HepG2 (cell line): ENCODE results near the gene THOC7. TPM values are rescaled to one million over a fixed set of nuclear protein-coding genes. Genes with fewer than 3 reads are reported as not detected.

ENCODE experiments used
- CHD2 ChIP-seq: IDR thresholded peaks from 2 replicates; pipeline ENCODE4 v1.6.1; 2011; ENCODE audit warnings: low read depth, low read length, improper control_type of control experiment
- CREM ChIP-seq, 2 experiments: sonication (generic) in 1 of 2; formaldehyde crosslinking in 1 of 2; IDR thresholded peaks; 2 replicates each; pipeline versions ENCODE4 v1.4.0 to v1.6.1; 2016 to 2020; ENCODE audit warnings: antibody characterized with exemption in 1 of 2, mild to moderate bottlenecking in 1 of 2, missing genetic modification reagents in 1 of 2
- DBP ChIP-seq: sonication (generic); formaldehyde crosslinking; IDR thresholded peaks from 2 replicates; pipeline ENCODE4 v1.4.0; 2020; ENCODE audit warnings: missing genetic modification reagents; ENCODE audit errors: not compliant biosample characterization
- DRAP1 ChIP-seq: IDR thresholded peaks from 2 replicates; pipeline ENCODE4 v1.6.1; 2016; ENCODE audit warnings: missing genetic modification reagents, missing compliant biosample characterization
- E2F2 ChIP-seq: sonication (generic); formaldehyde crosslinking; IDR thresholded peaks from 2 replicates; pipeline ENCODE4 v1.4.0; 2020; ENCODE audit warnings: missing genetic modification reagents, borderline replicate concordance
- ESRRA ChIP-seq: sonication (generic); formaldehyde crosslinking; IDR thresholded peaks from 2 replicates; pipeline ENCODE4 v1.5.1; 2020; ENCODE audit warnings: mild to moderate bottlenecking, low read depth, missing genetic modification reagents
- FOXP1 ChIP-seq, 2 experiments: fragments of 450-650 bp in 1 of 2; IDR thresholded peaks; 2 replicates each; pipeline ENCODE4 v1.6.1; 2017 to 2018; ENCODE audit warnings: antibody characterized with exemption in 1 of 2
- KLF9 ChIP-seq: IDR thresholded peaks from 2 replicates; pipeline ENCODE4 v1.6.1; 2016; ENCODE audit warnings: low read depth
- NONO ChIP-seq, 2 experiments: fragments of 450-650 bp in 1 of 2; sonication (generic) in 1 of 2; formaldehyde crosslinking in 1 of 2; IDR thresholded peaks in 1 of 2; conservative IDR thresholded peaks in 1 of 2; 2 replicates each; pipeline versions ENCODE4 v1.6.1 to v1.8.0; 2017 to 2022; ENCODE audit warnings: mild to moderate bottlenecking in 1 of 2, missing genetic modification reagents in 1 of 2, moderate library complexity in 1 of 2
- POGK ChIP-seq: sonication (generic); formaldehyde crosslinking; conservative IDR thresholded peaks from 2 replicates; pipeline ENCODE4 v1.8.0; 2022; ENCODE audit warnings: mild to moderate bottlenecking, moderate library complexity, missing genetic modification reagents
- POLR2AphosphoS2 ChIP-seq: IDR thresholded peaks from 2 replicates; pipeline ENCODE4 v1.6.1; 2011; ENCODE audit warnings: low read depth, low read length, improper control_type of control experiment
- REXO4 ChIP-seq: sonication (generic); formaldehyde crosslinking; IDR thresholded peaks from 2 replicates; pipeline ENCODE4 v1.8.0; 2022; ENCODE audit warnings: missing genetic modification reagents, mild to moderate bottlenecking, borderline replicate concordance
- SP1 ChIP-seq, 2 experiments: fragments of 450-650 bp in 1 of 2; sonication (generic) in 1 of 2; formaldehyde crosslinking in 1 of 2; IDR thresholded peaks; 2 replicates each; pipeline versions ENCODE4 v1.4.0 to v1.6.1; 2016 to 2020; ENCODE audit warnings: missing genetic modification reagents in 1 of 2
- ZBTB10 ChIP-seq: sonication (generic); formaldehyde crosslinking; IDR thresholded peaks from 2 replicates; pipeline ENCODE4 v1.4.0; 2020; ENCODE audit warnings: missing genetic modification reagents, borderline replicate concordance
- ZBTB3 ChIP-seq: sonication (generic); formaldehyde crosslinking; IDR thresholded peaks from 2 replicates; pipeline ENCODE4 v1.4.0; 2020; ENCODE audit warnings: low read depth, mild to moderate bottlenecking, moderate library complexity, missing genetic modification reagents, borderline replicate concordance
- ZFP41 ChIP-seq: sonication (generic); formaldehyde crosslinking; IDR thresholded peaks from 2 replicates; pipeline ENCODE4 v1.4.0; 2020; ENCODE audit warnings: mild to moderate bottlenecking, missing genetic modification reagents, borderline replicate concordance
- ZMYM2 ChIP-seq: sonication (generic); formaldehyde crosslinking; IDR thresholded peaks from 2 replicates; pipeline ENCODE4 v1.8.0; 2022; ENCODE audit warnings: mild to moderate bottlenecking, missing genetic modification reagents
- ZMYM3 ChIP-seq: sonication (generic); formaldehyde crosslinking; IDR thresholded peaks from 2 replicates; pipeline ENCODE4 v1.5.1; 2020; ENCODE audit warnings: mild to moderate bottlenecking, missing genetic modification reagents
- ZNF383 ChIP-seq: sonication (generic); formaldehyde crosslinking; IDR thresholded peaks from 2 replicates; pipeline ENCODE4 v1.4.0; 2020; ENCODE audit warnings: missing genetic modification reagents, mild to moderate bottlenecking, borderline replicate concordance
- ZNF432 ChIP-seq: sonication (generic); formaldehyde crosslinking; IDR thresholded peaks from 2 replicates; pipeline ENCODE4 v1.5.0; 2020; ENCODE audit warnings: missing genetic modification reagents, mild to moderate bottlenecking, borderline replicate concordance
- ZNF674 ChIP-seq: sonication (generic); formaldehyde crosslinking; IDR thresholded peaks from 2 replicates; pipeline ENCODE4 v1.5.0; 2020; ENCODE audit warnings: low read depth, mild to moderate bottlenecking, missing genetic modification reagents
- polyA plus RNA-seq, 8 experiments: library from polyadenylated mRNA; depleted of rRNA in 3 of 8; stranded (reverse) in 7 of 8; unstranded in 1 of 8; fragments of >200 nt; fragmentation: Illumina TruSeq in 4 of 8; extraction: Trizol in 4 of 8; gene quantifications; 2 replicates each; pipeline versions ENCODE4 v1.2.1 to v1.2.3, GENCODE V29; 2011 to 2016; ENCODE audit warnings: low read depth in 4 of 8, missing spikeins in 1 of 8, mixed read lengths in 1 of 8; ENCODE audit not compliant: insufficient read depth in 1 of 8
- total RNA-seq, 5 experiments: library from RNA; depleted of rRNA; stranded (reverse); fragments of >200 nt; fragmentation: Illumina TruSeq; extraction: Trizol; gene quantifications; 2 replicates each; pipeline ENCODE4 v1.2.3, GENCODE V29; 2016; ENCODE audit warnings: low read depth in 1 of 5

The THOC7 gene
- total and polyA plus RNA-seq, 2 of the 13 experiments (the other 11 are each of a cell fraction or from before 2014, with no cell fraction given), result 32.8 to 63.5 TPM

- TF ChIP-seq POGK (CRISPR knock-in tag) (0 out of 2 replicates have a peak, but pooled peaks have one; percentile 7), DRAP1 (CRISPR knock-in tag) (no peak), E2F2 (CRISPR knock-in tag) (no peak), POLR2AphosphoS2 (no peak), ZNF674 (CRISPR knock-in tag) (0 out of 2 replicates have a peak, but pooled peaks have one; percentile 23), CREM (IDR thresholded peaks at IDR 0.05) (no peak), CREM (CRISPR knock-in tag; IDR thresholded peaks at IDR 0.05) (no peak), SP1 (IDR thresholded peaks at IDR 0.05) (no peak), SP1 (CRISPR knock-in tag; IDR thresholded peaks at IDR 0.05) (no peak), REXO4 (CRISPR knock-in tag) (no peak), ZNF432 (CRISPR knock-in tag) (no peak), ZBTB10 (CRISPR knock-in tag) (0 out of 2 replicates have a peak, but pooled peaks have one; percentile 45), ZNF383 (CRISPR knock-in tag) (no peak), ZMYM2 (CRISPR knock-in tag) (no peak), ZFP41 (no peak), CHD2 (no peak), DBP (no peak), NONO (IDR thresholded peaks at IDR 0.05) (no peak), NONO (CRISPR knock-in tag; conservative IDR thresholded peaks at IDR 0.05) (0 out of 2 replicates have a peak, but pooled peaks have one; percentile 13), ZBTB3 (CRISPR knock-in tag) (no peak), FOXP1 (IDR thresholded peaks at IDR 0.05) (no peak), FOXP1 (CRISPR knock-in tag; IDR thresholded peaks at IDR 0.05) (no peak), ESRRA (CRISPR knock-in tag) (no peak), ZMYM3 (CRISPR knock-in tag) (no peak), KLF9 (CRISPR knock-in tag) (no peak)
Observed at GRCh38 chr3:63863150-63864007, at the start of gene THOC7, which contains the start of gene ATXN7 (continued).
